ENCODE measurements around the gene PREPL. TPM values are rescaled to one million over a fixed set of nuclear protein-coding genes. Genes with fewer than 3 reads are reported as not detected.

The PREPL gene
- total RNA-seq, 1 experiment from 2014 or later = 47.6 TPM

GRCh38 chr2:44286884-44287638 is 74.2 kb downstream of the PREPL start:
- no peak overlapping the region for H3K4me3 ChIP-seq (ENCODE audit: low read depth, low read length, poor library complexity, severe bottlenecking)
- H3K36me3 ChIP-seq (ENCODE audit: insufficient read depth, low read length, poor library complexity, severe bottlenecking) = no peaks in the 10 kb centered on the region
- H3K4me1 ChIP-seq (ENCODE audit: insufficient read depth, low read length, poor library complexity, severe bottlenecking) = peaks cover 14% of the 10 kb centered on the region
- H3K27me3 ChIP-seq (replicated peaks; ENCODE audit: insufficient read depth, low read depth, low read length, poor library complexity) = no peaks in the 10 kb centered on the region
- BruUV-seq (replicated peaks) = no TSS peak
- CTCF ChIA-PET = no interaction called here
- POLR2A ChIA-PET (ENCODE audit: low non-redundant PET) = no interaction called here
- no peak overlapping the region for H3K27ac ChIP-seq (ENCODE audit: low read depth, low read length, poor library complexity, severe bottlenecking)
- no peaks in the 10 kb centered on the region for H3K9me3 ChIP-seq (ENCODE audit: low read depth, low read length, poor library complexity, severe bottlenecking)
- intact Hi-C loops (cut with micrococcal nuclease; ENCODE audit: unreplicated experiment) = no loop called here
- TF ChIP-seq CTCF (conservative IDR thresholded peaks at IDR 0.05; ENCODE audit: low read depth, low read length) (no peak), EZH2 (IDR thresholded peaks at IDR 0.05; ENCODE audit: borderline replicate concordance, low read depth, low read length, poor library complexity, severe bottlenecking) (no peak)
- no peak for DNase-seq (ENCODE audit: low spot score)

- POLR2A ChIA-PET (ENCODE audit: low non-redundant PET) = no interaction called here
- TF ChIP-seq CTCF (conservative IDR thresholded peaks at IDR 0.05; ENCODE audit: low read depth, low read length) (no peak), EZH2 (IDR thresholded peaks at IDR 0.05; ENCODE audit: borderline replicate concordance, low read depth, low read length, poor library complexity, severe bottlenecking) (no peak)
- no peak overlapping the region for H3K27ac ChIP-seq (ENCODE audit: low read depth, low read length, poor library complexity, severe bottlenecking)
- intact Hi-C loops (cut with micrococcal nuclease; ENCODE audit: unreplicated experiment) = no loop called here
- H3K36me3 ChIP-seq (ENCODE audit: insufficient read depth, low read length, poor library complexity, severe bottlenecking) = no peaks in the 10 kb centered on the region
- no peaks in the 10 kb centered on the region for H3K9me3 ChIP-seq (ENCODE audit: low read depth, low read length, poor library complexity, severe bottlenecking)
- BruUV-seq (replicated peaks) = no TSS peak
- peaks cover 6% of the 10 kb centered on the region for H3K4me1 ChIP-seq (ENCODE audit: insufficient read depth, low read length, poor library complexity, severe bottlenecking)
- no peak overlapping the region for H3K4me3 ChIP-seq (ENCODE audit: low read depth, low read length, poor library complexity, severe bottlenecking)
- DNase-seq (ENCODE audit: low spot score) = no peak
- no peaks in the 10 kb centered on the region for H3K27me3 ChIP-seq (replicated peaks; ENCODE audit: insufficient read depth, low read depth, low read length, poor library complexity)
- CTCF ChIA-PET = no interaction called here
Observed at GRCh38 chr2:44286119-44286883, 75.0 kb downstream of the PREPL start.

- no peak for TF ChIP-seq CTCF (conservative IDR thresholded peaks at IDR 0.05; ENCODE audit: low read depth, low read length)
- no peak for TF ChIP-seq EZH2 (IDR thresholded peaks at IDR 0.05; ENCODE audit: borderline replicate concordance, low read depth, low read length, poor library complexity, severe bottlenecking)
- Histone ChIP-seq H3K4me3 (ENCODE audit: low read depth, low read length, poor library complexity, severe bottlenecking) (no peak overlapping the region), H3K27ac (ENCODE audit: low read depth, low read length, poor library complexity, severe bottlenecking) (no peak overlapping the region), H3K9me3 (ENCODE audit: low read depth, low read length, poor library complexity, severe bottlenecking) (no peaks in the 10 kb centered on the region), H3K36me3 (ENCODE audit: insufficient read depth, low read length, poor library complexity, severe bottlenecking) (no peaks in the 10 kb centered on the region), H3K27me3 (replicated peaks; ENCODE audit: insufficient read depth, low read depth, low read length, poor library complexity) (no peaks in the 10 kb centered on the region), H3K4me1 (ENCODE audit: insufficient read depth, low read length, poor library complexity, severe bottlenecking) (no peaks in the 10 kb centered on the region)
- intact Hi-C loops (cut with micrococcal nuclease; ENCODE audit: unreplicated experiment) = no loop called here
- no peak for DNase-seq (ENCODE audit: low spot score)
- ChIA-PET POLR2A (ENCODE audit: low non-redundant PET) (no interaction called here), CTCF (no interaction called here)
- BruUV-seq (replicated peaks) = no TSS peak
Observed at GRCh38 chr2:44285174-44285573, 76.1 kb downstream of the PREPL start.
